Natural killer cell (primary cell): ENCODE data around the gene RAB3IL1. TPM values are rescaled to one million over a fixed set of nuclear protein-coding genes. Genes with fewer than 3 reads are reported as not detected.
A peak's percentile ranks its signal among the peaks of the same experiment; 100 is the strongest.

Source experiments
- ATAC-seq, 3 donors: fragments of 150-1000 bp in 2 of 3; fragments of 200-7000 bp in 1 of 3; cut with Tn5 transposase; 1 replicate in 1 of 3; 2 replicates in 2 of 3; pipeline ENCODE4 v1.10.0; 2021; ENCODE audit warnings: mild to moderate bottlenecking in 2 of 3, moderate library complexity in 2 of 3
- DNase-seq, 2 donors: peaks; one replicate each; pipeline versions ENCODE4 v3.0.0 to v3.0.0-alpha.2; 2013 to 2021; ENCODE audit warnings: mixed read lengths in 1 of 2
- H3K27ac ChIP-seq: one replicate; pipeline ENCODE4 v1.5.1; 2013; ENCODE audit warnings: mild to moderate bottlenecking, low read length
- H3K27me3 ChIP-seq: one replicate; pipeline ENCODE4 v1.6.1; 2013; ENCODE audit warnings: low read length; ENCODE audit not compliant: control insufficient read depth, insufficient read depth
- H3K36me3 ChIP-seq: one replicate; pipeline ENCODE4 v1.6.1; 2013; ENCODE audit warnings: low read length; ENCODE audit not compliant: control insufficient read depth, insufficient read depth
- H3K4me1 ChIP-seq: one replicate; pipeline ENCODE4 v1.6.1; 2013; ENCODE audit warnings: low read length; ENCODE audit not compliant: control insufficient read depth, insufficient read depth
- H3K4me3 ChIP-seq: one replicate; pipeline ENCODE4 v1.5.1; 2013; ENCODE audit warnings: low read length
- H3K9me3 ChIP-seq: one replicate; pipeline ENCODE4 v1.6.1; 2013; ENCODE audit warnings: low read length; ENCODE audit not compliant: control insufficient read depth, insufficient read depth
- H3K27ac Mint-ChIP-seq, 2 donors: one replicate each; pipeline ENCODE4 v1.8.0; 2022; ENCODE audit warnings: mild to moderate bottlenecking in 2 of 2, mixed read lengths in 2 of 2, moderate library complexity in 1 of 2
- H3K27me3 Mint-ChIP-seq, 2 donors: one replicate each; pipeline ENCODE4 v1.8.0; 2022; ENCODE audit warnings: low read depth in 2 of 2, mixed read lengths in 2 of 2
- H3K36me3 Mint-ChIP-seq: one replicate; pipeline ENCODE4 v1.8.0; 2022; ENCODE audit warnings: mixed read lengths
- H3K4me1 Mint-ChIP-seq, 2 donors: one replicate each; pipeline ENCODE4 v1.8.0; 2022; ENCODE audit warnings: mixed read lengths in 2 of 2
- H3K4me3 Mint-ChIP-seq: one replicate; pipeline ENCODE4 v1.8.0; 2022; ENCODE audit warnings: mild to moderate bottlenecking, moderate library complexity, mixed read lengths
- H3K9me3 Mint-ChIP-seq, 2 donors: one replicate each; pipeline ENCODE4 v1.8.0; 2022; ENCODE audit warnings: mixed read lengths in 2 of 2
- WGBS: methylation state at CpG from one replicate; pipeline ENCODE4 v1.1.7; 2013; ENCODE audit warnings: missing lambda C conversion rate; ENCODE audit not compliant: insufficient coverage; 5-methylcytosine and 5-hydroxymethylcytosine counted together
- intact Hi-C: fragments of 100-400 bp; cut with micrococcal nuclease; formaldehyde crosslinking; loops from one replicate; pipeline ENCODE4 v1.14.2; 2022
- total RNA-seq, 4 donors: library from RNA; stranded (reverse); fragments of 120-200 nt in 1 of 4; gene quantifications; one replicate each; pipeline versions ENCODE4 v1.2.3 to v1.2.4, GENCODE V29; 2013 to 2022
- TF ChIP-seq, protein P1 (sequence below): fragments of 200-600 bp; IDR thresholded peaks from one replicate; pipeline ENCODE4 v1.8.0; 2022; ENCODE audit warnings: antibody characterized with exemption

Gene RAB3IL1
- total RNA-seq, 3 donors from 2014 or later (not counting 1 experiment from before 2014, with no cell fraction given) = not detected

DNA sequence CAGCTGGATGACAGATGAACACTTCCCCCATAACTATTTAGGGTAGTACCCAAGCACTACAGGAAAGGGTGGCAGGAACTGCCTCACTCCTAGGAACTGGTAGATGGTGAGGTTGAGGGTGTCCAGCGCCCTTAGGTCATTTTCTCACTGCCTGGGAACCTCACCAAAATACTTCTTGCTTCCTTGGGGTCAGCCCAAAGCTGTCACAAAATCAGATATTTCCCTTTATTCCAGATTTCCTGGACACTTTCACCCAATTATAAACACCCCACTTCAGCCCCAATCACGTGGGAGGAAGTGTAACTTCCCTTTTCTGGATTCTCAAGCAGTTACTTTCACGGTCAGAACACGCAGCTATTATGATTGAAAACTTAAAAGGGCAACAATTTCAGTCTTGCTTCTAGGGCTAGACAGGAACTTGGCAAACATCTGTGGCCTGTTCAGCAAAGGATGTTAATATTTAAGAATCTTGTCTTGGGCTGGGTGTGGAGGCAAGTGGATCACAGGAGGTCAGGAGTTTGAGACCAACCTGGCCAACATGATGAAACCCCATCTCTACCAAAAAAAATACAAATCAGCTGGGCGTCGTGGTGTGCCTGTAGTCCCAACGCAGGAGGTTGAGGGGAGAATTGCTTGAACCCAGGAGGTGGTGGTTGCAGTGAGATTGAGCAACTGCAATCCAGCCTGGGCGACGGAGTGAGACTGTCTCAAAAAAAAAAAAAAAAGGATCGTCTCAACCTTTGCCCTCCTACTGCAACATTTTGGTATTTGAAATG is 46.1 kb upstream of the RAB3IL1 start:
- Histone ChIP-seq H3K27ac (peak overlapping the region; percentile 68), H3K9me3 (no peaks in the 10 kb centered on the region), H3K4me1 (peaks cover 42% of the 10 kb centered on the region), H3K4me3 (no peak overlapping the region), H3K27me3 (no peaks in the 10 kb centered on the region), H3K36me3 (peaks cover 16% of the 10 kb centered on the region)
- H3K36me3 Mint-ChIP-seq = peaks cover 10% of the 10 kb centered on the region
- peak overlapping the region; percentile 86 to 93 for H3K27ac Mint-ChIP-seq
- H3K4me3 Mint-ChIP-seq = peak overlapping the region; percentile 49
- ATAC-seq (peak in 2 of 3 donors; percentile 1 to 41), DNase-seq (peak in 1 of 2 donors; percentile 60)
- no peaks in the 10 kb centered on the region for H3K9me3 Mint-ChIP-seq
- TF ChIP-seq, protein P1, sequence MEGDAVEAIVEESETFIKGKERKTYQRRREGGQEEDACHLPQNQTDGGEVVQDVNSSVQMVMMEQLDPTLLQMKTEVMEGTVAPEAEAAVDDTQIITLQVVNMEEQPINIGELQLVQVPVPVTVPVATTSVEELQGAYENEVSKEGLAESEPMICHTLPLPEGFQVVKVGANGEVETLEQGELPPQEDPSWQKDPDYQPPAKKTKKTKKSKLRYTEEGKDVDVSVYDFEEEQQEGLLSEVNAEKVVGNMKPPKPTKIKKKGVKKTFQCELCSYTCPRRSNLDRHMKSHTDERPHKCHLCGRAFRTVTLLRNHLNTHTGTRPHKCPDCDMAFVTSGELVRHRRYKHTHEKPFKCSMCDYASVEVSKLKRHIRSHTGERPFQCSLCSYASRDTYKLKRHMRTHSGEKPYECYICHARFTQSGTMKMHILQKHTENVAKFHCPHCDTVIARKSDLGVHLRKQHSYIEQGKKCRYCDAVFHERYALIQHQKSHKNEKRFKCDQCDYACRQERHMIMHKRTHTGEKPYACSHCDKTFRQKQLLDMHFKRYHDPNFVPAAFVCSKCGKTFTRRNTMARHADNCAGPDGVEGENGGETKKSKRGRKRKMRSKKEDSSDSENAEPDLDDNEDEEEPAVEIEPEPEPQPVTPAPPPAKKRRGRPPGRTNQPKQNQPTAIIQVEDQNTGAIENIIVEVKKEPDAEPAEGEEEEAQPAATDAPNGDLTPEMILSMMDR = no peak
- 34% methylated on average over 6 of the region's 10 CpGs for WGBS
- intact Hi-C loops = no loop called here
- H3K4me1 Mint-ChIP-seq = peaks cover 38 to 44% of the 10 kb centered on the region in 2 donors
- H3K27me3 Mint-ChIP-seq = no peaks in the 10 kb centered on the region

DNA sequence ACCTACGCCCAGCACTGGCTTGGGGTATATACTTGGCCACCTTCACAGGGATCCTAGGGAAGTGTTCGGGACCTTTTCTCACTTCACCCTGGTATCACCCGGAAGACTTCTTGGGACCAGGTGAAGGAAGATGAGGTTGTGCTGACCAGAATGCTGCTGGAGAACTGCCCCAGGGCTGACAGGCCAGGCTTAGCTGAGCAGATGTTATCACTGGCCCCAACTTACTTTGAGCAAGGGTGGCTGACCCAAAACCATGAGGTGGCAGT is 45.6 kb upstream of the RAB3IL1 start:
- Histone ChIP-seq H3K27me3 (no peaks in the 10 kb centered on the region), H3K36me3 (peaks cover 16% of the 10 kb centered on the region), H3K4me3 (no peak overlapping the region), H3K4me1 (peaks cover 37% of the 10 kb centered on the region), H3K9me3 (no peaks in the 10 kb centered on the region), H3K27ac (peak overlapping the region; percentile 68)
- Mint-ChIP-seq H3K36me3 (peaks cover 10% of the 10 kb centered on the region), H3K27ac (peak overlapping the region; percentile 86 to 93), H3K9me3 (no peaks in the 10 kb centered on the region), H3K27me3 (no peaks in the 10 kb centered on the region), H3K4me3 (peak overlapping the region; percentile 37), H3K4me1 (peaks cover 33 to 39% of the 10 kb centered on the region in 2 donors)
- TF ChIP-seq, protein P1 = no peak
- intact Hi-C loops = no loop called here
- DNase-seq (no peak), ATAC-seq (no peak)
- 92% methylated on average over 2 of the region's 3 CpGs for WGBS

DNA sequence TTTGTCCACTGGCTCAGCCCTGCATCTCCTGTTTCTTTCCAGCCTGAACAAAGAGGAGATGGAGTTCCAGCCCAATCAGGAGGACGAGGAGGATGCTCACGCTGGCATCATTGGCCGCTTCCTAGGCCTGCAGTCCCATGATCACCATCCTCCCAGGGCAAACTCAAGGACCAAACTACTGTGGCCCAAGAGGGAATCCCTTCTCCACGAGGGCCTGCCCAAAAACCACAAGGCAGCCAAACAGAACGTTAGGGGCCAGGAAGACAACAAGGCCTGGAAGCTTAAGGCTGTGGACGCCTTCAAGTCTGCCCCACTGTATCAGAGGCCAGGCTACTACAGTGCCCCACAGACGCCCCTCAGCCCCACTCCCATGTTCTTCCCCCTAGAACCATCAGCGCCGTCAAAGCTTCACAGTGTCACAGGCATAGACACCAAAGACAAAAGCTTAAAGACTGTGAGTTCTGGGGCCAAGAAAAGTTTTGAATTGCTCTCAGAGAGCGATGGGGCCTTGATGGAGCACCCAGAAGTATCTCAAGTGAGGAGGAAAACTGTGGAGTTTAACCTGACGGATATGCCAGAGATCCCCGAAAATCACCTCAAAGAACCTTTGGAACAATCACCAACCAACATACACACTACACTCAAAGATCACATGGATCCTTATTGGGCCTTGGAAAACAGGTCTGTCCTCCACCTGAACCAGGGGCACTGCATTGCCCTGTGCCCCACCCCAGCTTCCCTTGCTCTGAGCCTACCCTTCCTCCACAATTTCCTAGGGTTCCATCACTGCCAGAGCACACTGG is 45.0 kb upstream of the RAB3IL1 start:
- no peaks in the 10 kb centered on the region for H3K9me3 ChIP-seq
- DNase-seq = peak in 1 of 2 donors; percentile 28
- H3K4me1 Mint-ChIP-seq = peaks cover 33 to 35% of the 10 kb centered on the region in 2 donors
- ATAC-seq = peak in 2 of 3 donors; percentile 1 to 22
- H3K4me3 ChIP-seq = no peak overlapping the region
- H3K27me3 Mint-ChIP-seq = no peaks in the 10 kb centered on the region
- H3K9me3 Mint-ChIP-seq = no peaks in the 10 kb centered on the region
- TF ChIP-seq, protein P1 = no peak
- peaks cover 37% of the 10 kb centered on the region for H3K4me1 ChIP-seq
- peaks cover 10% of the 10 kb centered on the region for H3K36me3 Mint-ChIP-seq
- WGBS = 80% methylated on average over 12 of the region's 12 CpGs
- H3K27ac ChIP-seq = peak overlapping the region; percentile 68
- intact Hi-C loops = no loop called here
- H3K36me3 ChIP-seq = peaks cover 16% of the 10 kb centered on the region
- peak overlapping the region; percentile 86 to 93 for H3K27ac Mint-ChIP-seq
- H3K27me3 ChIP-seq = no peaks in the 10 kb centered on the region
- H3K4me3 Mint-ChIP-seq = peak overlapping the region; percentile 37
